NB4 (cell line): ENCODE measurements around the gene SDCBP2.

Experiments used
- CTCF ChIP-seq: IDR thresholded peaks from one replicate; pipeline ENCODE4 v1.5.1; 2012; ENCODE audit warnings: low read depth, low read length
- MAX ChIP-seq: IDR thresholded peaks from 2 replicates; pipeline ENCODE4 v1.6.1; 2011; ENCODE audit warnings: low read depth, low read length
- POLR2A ChIP-seq: IDR thresholded peaks from 2 replicates; pipeline ENCODE4 v1.6.1; 2011; ENCODE audit warnings: mild to moderate bottlenecking; ENCODE audit not compliant: insufficient read length; ENCODE audit errors: extremely low read depth

GRCh38 chr20:1363522-1363921 is 34.6 kb upstream of the SDCBP2 start:
- TF ChIP-seq CTCF (no peak), POLR2A (no peak), MAX (no peak)
